GM12878 (cell line): ENCODE measurements around the gene DHRS7C. TPM values are rescaled to one million over a fixed set of nuclear protein-coding genes. Genes with fewer than 3 reads are reported as not detected.

Source experiments
- ATAC-seq: fragments of 200-7000 bp; cut with Tn5 transposase; 3 replicates; pipeline ENCODE4 v1.9.1; 2020; ENCODE audit warnings: mild to moderate bottlenecking, moderate library complexity
- BruUV-seq: library from RNA; stranded (reverse); fragments of 400-500 nt; replicated peaks from 2 replicates; lab custom pipeline; 2021; lab: Mats Ljungman, UMichigan
- CTCF ChIA-PET: fragments of 300-600 bp; sonication (Branson Sonifier 250); formaldehyde crosslinking; extraction: SDS; loops from one replicate; lab custom pipeline; 2021; ENCODE audit warnings: inconsistent platforms; lab: Yijun Ruan, JAX
- POLR2A ChIA-PET: fragments of 350-600 bp; formaldehyde crosslinking; extraction: SDS; loops from one replicate; lab custom pipeline; 2021; ENCODE audit warnings: inconsistent platforms; lab: Charles Lee
- RAD21 ChIA-PET: fragments of 300-600 bp; sonication (Branson Sonifier 250); formaldehyde crosslinking; loops from one replicate; lab custom pipeline; 2023; ENCODE audit warnings: antibody characterized with exemption; ENCODE audit not compliant: unreplicated experiment; lab: Charles Lee
- SMC1A ChIA-PET: fragments of 300-600 bp; sonication (Branson Sonifier 250); formaldehyde crosslinking; loops from one replicate; lab custom pipeline; 2023; ENCODE audit not compliant: unreplicated experiment, uncharacterized antibody; lab: Charles Lee
- DNase-seq: peaks from one replicate; pipeline ENCODE4 v3.0.0-alpha.2; 2011; ENCODE audit warnings: low read depth, low spot score
- FAIRE-seq: peaks from 3 replicates; lab custom pipeline; 2011; peaks lifted over from hg19 to GRCh38; lab: Jason Lieb, UNC
- H2AFZ ChIP-seq: 2 replicates; pipeline ENCODE4 v1.6.0; 2011; ENCODE audit warnings: low read depth, low read length, control low read depth; ENCODE audit not compliant: control insufficient read depth
- H3K27ac ChIP-seq: 2 replicates; pipeline ENCODE4 v1.5.1; 2011; ENCODE audit warnings: control low read depth; ENCODE audit not compliant: control insufficient read depth, insufficient read depth
- H3K27me3 ChIP-seq, 2 experiments: replicated peaks in 1 of 2; 2 replicates each; pipeline versions ENCODE4 v1.6.0 to v1.6.1; 2011; ENCODE audit warnings: low read length in 1 of 2; ENCODE audit not compliant: control insufficient read depth in 2 of 2, insufficient read depth in 2 of 2
- H3K36me3 ChIP-seq, 2 experiments: 2 replicates each; pipeline ENCODE4 v1.5.1; 2011; ENCODE audit warnings: low read length in 1 of 2; ENCODE audit not compliant: control insufficient read depth in 2 of 2, insufficient read depth in 2 of 2
- H3K4me1 ChIP-seq: 2 replicates; pipeline ENCODE4 v1.6.1; 2011; ENCODE audit warnings: mild to moderate bottlenecking, low read length, moderate library complexity, mixed read lengths; ENCODE audit not compliant: control insufficient read depth, insufficient read depth
- H3K4me2 ChIP-seq: 2 replicates; pipeline ENCODE4 v1.6.0; 2011; ENCODE audit warnings: control low read depth; ENCODE audit not compliant: control insufficient read depth, insufficient read depth
- H3K4me3 ChIP-seq: fragments of 200-600 bp; sonication (generic); 2 replicates; pipeline ENCODE4 v1.5.1; 2016
- H3K79me2 ChIP-seq: 2 replicates; pipeline ENCODE4 v1.6.0; 2011; ENCODE audit warnings: low read length; ENCODE audit not compliant: control insufficient read depth, insufficient read depth
- H3K9ac ChIP-seq: 2 replicates; pipeline ENCODE4 v1.8.0; 2011; ENCODE audit warnings: low read length, control low read depth, mixed read lengths; ENCODE audit not compliant: control insufficient read depth, insufficient read depth
- H3K9me3 ChIP-seq: replicated peaks from 3 replicates; pipeline ENCODE4 v1.5.1; 2011; ENCODE audit warnings: mild to moderate bottlenecking, low read length; ENCODE audit not compliant: control insufficient read depth, insufficient read depth
- H4K20me1 ChIP-seq: 2 replicates; pipeline ENCODE4 v1.6.0; 2011; ENCODE audit not compliant: control insufficient read depth, insufficient read depth
- FOXM1 ChIP-seq: IDR thresholded peaks from 2 replicates; pipeline ENCODE4 v1.6.1; 2012; ENCODE audit warnings: low read depth, mild to moderate bottlenecking, inconsistent platforms, low read length, moderate library complexity
- PAX5 ChIP-seq: IDR thresholded peaks from 2 replicates; pipeline ENCODE4 v1.6.1; 2011; ENCODE audit warnings: low read depth, low read length, borderline replicate concordance
- POLR2A ChIP-seq: IDR thresholded peaks from 2 replicates; pipeline ENCODE4 v1.6.1; 2011; ENCODE audit warnings: low read depth, mild to moderate bottlenecking, low read length
- WGBS: methylation state at CpG from one replicate; pipeline ENCODE4 v1.1.6; 2016; ENCODE audit warnings: low lambda C conversion rate; ENCODE audit not compliant: insufficient replicate concordance, insufficient coverage; ENCODE audit errors: missing lambda C conversion rate; 5-methylcytosine and 5-hydroxymethylcytosine counted together
- in situ Hi-C: fragments of 300-500 bp; cut with MboI; formaldehyde crosslinking; loops from 9 replicates; pipeline ENCODE4 v1.14.3; 2018; ENCODE audit warnings: mixed read lengths
- intact Hi-C: fragments of 100-400 bp; cut with micrococcal nuclease; formaldehyde crosslinking; loops from one replicate; pipeline ENCODE4 v1.14.2; 2022; ENCODE audit not compliant: unreplicated experiment
- polyA plus RNA-seq, 11 experiments: library from polyadenylated mRNA; depleted of rRNA in 4 of 11; unstranded in 6 of 11; stranded (reverse) in 5 of 11; fragments of >200 nt; fragmentation: Nextera tagmentation in 4 of 11; fragmentation: Illumina TruSeq in 1 of 11; extraction: Ambion mirVana in 4 of 11; extraction: Trizol in 1 of 11; gene quantifications; 1 replicate in 1 of 11; 2 replicates in 10 of 11; pipeline versions ENCODE4 v1.2.1 to v1.2.3, GENCODE V29; 2011 to 2016; ENCODE audit warnings: inconsistent platforms in 2 of 11, missing spikeins in 2 of 11, low read depth in 1 of 11
- total RNA-seq, 4 experiments: library from RNA; depleted of rRNA in 3 of 4; stranded (reverse); fragments of >200 nt in 3 of 4; fragmentation: Illumina TruSeq in 1 of 4; extraction: Trizol in 1 of 4; gene quantifications; 2 replicates each; pipeline versions ENCODE4 v1.2.1 to v1.2.3, GENCODE V29; 2013 to 2021
- TF ChIP-seq, protein P1 (sequence below): IDR thresholded peaks from 2 replicates; pipeline ENCODE4 v1.6.1; 2012; ENCODE audit warnings: improper control_type of control experiment, low read depth, low read length; ENCODE audit not compliant: insufficient replicate concordance
- TF ChIP-seq, protein P2 (sequence below): fragments of 450-650 bp; IDR thresholded peaks from 2 replicates; pipeline ENCODE4 v1.6.1; 2017; ENCODE audit warnings: low read depth, mild to moderate bottlenecking, moderate library complexity

DHRS7C gene
- total and polyA plus RNA-seq, 10 of the 15 experiments (the other 5 are each of a cell fraction or from before 2014, with no cell fraction given) = not detected

DNA sequence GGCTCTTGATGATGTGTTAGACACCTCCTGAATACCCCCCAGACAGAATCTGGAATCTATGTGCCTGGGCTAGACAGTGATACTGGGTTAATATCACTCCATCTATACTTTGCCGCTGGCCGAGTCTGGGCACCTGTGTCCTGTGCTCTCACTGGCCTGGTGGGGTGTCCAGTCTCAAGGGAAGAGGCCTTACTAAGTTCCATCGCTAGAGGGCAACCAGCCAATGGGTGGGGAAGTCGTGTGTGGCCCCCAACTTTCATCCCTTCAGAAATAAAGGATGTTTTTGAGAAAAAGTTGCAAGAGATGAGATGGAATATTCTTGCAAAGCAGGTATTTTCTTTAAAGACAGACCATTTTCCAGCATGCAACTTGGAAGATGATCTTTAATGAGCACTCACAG lies 32.7 kb upstream of the DHRS7C start (continued):
- no peak for TF ChIP-seq FOXM1

DNA sequence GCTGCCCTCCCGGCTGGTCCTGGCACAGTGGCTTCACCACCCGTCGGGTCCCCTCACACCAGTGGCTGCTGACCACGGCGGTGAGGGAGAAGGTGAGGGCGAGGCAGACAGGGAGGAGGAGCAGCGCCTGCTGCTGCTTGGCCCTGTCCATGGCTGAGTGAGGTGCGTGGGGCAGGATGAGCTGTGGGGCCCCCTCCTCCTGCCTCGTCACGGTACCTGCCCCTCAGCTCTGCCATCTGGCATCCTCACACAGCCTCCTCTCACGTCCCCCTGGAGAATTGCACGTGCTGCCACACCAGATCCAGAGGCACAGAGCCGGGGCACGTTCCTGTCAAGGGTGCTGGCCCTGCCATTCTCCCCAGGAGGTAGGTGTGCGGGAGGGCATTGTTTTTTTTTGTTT lies 30.5 kb upstream of the DHRS7C start, which contains the start of gene GSG1L2:
GSG1L2 (minus strand) TSS at position 159 of the 400 bp plus-strand sequence; CDS start at position 151, 8 bp downstream.
- RAD21 ChIA-PET = no interaction called here
- no TSS peak for BruUV-seq

More for the DNA sequence above, 30.5 kb upstream of the DHRS7C start, which contains the start of gene GSG1L2:
- FAIRE-seq = no peak
- in situ Hi-C loops (no loop called here), intact Hi-C loops (no loop called here)
- TF ChIP-seq POLR2A (no peak), PAX5 (no peak)
- TF ChIP-seq, protein P1, sequence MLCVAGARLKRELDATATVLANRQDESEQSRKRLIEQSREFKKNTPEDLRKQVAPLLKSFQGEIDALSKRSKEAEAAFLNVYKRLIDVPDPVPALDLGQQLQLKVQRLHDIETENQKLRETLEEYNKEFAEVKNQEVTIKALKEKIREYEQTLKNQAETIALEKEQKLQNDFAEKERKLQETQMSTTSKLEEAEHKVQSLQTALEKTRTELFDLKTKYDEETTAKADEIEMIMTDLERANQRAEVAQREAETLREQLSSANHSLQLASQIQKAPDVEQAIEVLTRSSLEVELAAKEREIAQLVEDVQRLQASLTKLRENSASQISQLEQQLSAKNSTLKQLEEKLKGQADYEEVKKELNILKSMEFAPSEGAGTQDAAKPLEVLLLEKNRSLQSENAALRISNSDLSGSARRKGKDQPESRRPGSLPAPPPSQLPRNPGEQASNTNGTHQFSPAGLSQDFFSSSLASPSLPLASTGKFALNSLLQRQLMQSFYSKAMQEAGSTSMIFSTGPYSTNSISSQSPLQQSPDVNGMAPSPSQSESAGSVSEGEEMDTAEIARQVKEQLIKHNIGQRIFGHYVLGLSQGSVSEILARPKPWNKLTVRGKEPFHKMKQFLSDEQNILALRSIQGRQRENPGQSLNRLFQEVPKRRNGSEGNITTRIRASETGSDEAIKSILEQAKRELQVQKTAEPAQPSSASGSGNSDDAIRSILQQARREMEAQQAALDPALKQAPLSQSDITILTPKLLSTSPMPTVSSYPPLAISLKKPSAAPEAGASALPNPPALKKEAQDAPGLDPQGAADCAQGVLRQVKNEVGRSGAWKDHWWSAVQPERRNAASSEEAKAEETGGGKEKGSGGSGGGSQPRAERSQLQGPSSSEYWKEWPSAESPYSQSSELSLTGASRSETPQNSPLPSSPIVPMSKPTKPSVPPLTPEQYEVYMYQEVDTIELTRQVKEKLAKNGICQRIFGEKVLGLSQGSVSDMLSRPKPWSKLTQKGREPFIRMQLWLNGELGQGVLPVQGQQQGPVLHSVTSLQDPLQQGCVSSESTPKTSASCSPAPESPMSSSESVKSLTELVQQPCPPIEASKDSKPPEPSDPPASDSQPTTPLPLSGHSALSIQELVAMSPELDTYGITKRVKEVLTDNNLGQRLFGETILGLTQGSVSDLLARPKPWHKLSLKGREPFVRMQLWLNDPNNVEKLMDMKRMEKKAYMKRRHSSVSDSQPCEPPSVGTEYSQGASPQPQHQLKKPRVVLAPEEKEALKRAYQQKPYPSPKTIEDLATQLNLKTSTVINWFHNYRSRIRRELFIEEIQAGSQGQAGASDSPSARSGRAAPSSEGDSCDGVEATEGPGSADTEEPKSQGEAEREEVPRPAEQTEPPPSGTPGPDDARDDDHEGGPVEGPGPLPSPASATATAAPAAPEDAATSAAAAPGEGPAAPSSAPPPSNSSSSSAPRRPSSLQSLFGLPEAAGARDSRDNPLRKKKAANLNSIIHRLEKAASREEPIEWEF = no peak
- TF ChIP-seq, protein P2, sequence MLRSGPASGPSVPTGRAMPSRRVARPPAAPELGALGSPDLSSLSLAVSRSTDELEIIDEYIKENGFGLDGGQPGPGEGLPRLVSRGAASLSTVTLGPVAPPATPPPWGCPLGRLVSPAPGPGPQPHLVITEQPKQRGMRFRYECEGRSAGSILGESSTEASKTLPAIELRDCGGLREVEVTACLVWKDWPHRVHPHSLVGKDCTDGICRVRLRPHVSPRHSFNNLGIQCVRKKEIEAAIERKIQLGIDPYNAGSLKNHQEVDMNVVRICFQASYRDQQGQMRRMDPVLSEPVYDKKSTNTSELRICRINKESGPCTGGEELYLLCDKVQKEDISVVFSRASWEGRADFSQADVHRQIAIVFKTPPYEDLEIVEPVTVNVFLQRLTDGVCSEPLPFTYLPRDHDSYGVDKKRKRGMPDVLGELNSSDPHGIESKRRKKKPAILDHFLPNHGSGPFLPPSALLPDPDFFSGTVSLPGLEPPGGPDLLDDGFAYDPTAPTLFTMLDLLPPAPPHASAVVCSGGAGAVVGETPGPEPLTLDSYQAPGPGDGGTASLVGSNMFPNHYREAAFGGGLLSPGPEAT = no peak
- Histone ChIP-seq H4K20me1 (no peaks in the 10 kb centered on the region), H3K4me3 (no peak within 1 kb of the TSS), H3K4me1 (no peaks in the 10 kb centered on the region), H3K36me3 (no peaks in the 10 kb centered on the region), H3K27me3 (peaks cover 0 to 2% of the 10 kb centered on the region in 2 experiments; a peak in 1 of 4 replicates), H3K27ac (no peak within 1 kb of the TSS), H3K79me2 (no peaks in the 10 kb centered on the region), H3K4me2 (no peak within 1 kb of the TSS), H3K9ac (no peak within 1 kb of the TSS), H2AFZ (no peak within 1 kb of the TSS), H3K9me3 (no peaks in the 10 kb centered on the region)
- DNase-seq = no peak
- POLR2A ChIA-PET = no interaction called here
- CTCF ChIA-PET = no interaction called here
- no peak for ATAC-seq
- SMC1A ChIA-PET = no interaction called here
- 22% methylated on average over 13 of the region's 15 CpGs for WGBS
